K562 treated with DMSO at 1 percent for 48 hours (cell line): ENCODE data around the gene AMY1A. TPM values are rescaled to one million over a fixed set of nuclear protein-coding genes. Genes with fewer than 3 reads are reported as not detected.

Experiments
- total RNA-seq: library from RNA; unstranded; fragments of 300-600 nt; gene quantifications from 2 replicates; pipeline ENCODE4 v1.2.3, GENCODE V29; 2022; ENCODE audit warnings: low replicate concordance; ENCODE audit errors: extremely low read depth

AMY1A gene
- not detected in 2 replicates for total RNA-seq

DNA sequence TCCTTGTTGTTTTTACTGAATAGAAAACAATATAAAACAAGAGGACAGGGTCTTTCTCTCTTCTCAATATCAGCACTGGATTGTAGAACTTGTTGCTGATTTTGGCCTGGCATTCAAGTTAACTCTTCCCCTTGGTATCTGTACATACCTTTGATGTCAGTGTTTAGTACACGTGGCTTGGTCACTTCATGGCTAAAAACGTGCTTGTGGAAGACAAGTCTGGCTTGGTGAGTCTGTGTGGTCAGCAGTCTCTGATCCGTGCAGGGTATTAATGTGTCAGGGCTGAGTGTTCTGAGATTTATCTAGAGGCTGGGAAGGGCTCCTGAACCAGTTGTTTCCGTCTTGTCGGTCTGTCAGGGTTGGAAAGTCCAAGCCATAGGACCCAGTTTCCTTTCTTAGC, at the start of gene AMY1A:
Gene AMY1A, plus strand, starts transcription at position 301 of the 400 bp plus-strand sequence. CDS start 571 bp downstream, outside the sequence.

DNA sequence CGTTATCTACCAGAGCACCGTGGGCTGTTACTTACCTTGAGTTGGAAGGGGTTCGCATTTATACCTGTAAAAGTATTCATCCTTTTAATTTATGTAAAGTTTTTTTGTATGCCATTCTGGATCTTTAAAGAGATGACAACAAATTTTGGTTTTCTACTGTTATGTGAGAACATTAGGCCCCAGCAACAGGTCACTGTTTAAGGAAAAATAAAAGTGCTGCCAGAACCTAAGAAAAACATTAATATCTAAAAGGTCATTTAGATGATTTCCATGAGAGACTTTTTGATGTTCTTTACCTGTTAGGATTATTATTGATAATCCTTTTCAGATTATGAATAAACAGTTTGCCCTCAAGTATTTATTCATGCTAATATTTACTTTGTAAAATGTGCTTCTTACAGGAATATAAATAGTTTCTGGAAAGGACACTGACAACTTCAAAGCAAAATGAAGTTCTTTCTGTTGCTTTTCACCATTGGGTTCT, 38.5 kb upstream of the AMY1A start, which contains the start of gene AMY2A:
Gene AMY2A, plus strand, starts transcription at position 434 of the 484 bp plus-strand sequence. Its CDS starts 14 bp downstream, at position 448.

DNA sequence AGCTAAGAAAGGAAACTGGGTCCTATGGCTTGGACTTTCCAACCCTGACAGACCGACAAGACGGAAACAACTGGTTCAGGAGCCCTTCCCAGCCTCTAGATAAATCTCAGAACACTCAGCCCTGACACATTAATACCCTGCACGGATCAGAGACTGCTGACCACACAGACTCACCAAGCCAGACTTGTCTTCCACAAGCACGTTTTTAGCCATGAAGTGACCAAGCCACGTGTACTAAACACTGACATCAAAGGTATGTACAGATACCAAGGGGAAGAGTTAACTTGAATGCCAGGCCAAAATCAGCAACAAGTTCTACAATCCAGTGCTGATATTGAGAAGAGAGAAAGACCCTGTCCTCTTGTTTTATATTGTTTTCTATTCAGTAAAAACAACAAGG, 40.5 kb downstream of the AMY1A start, which contains the start of gene AMY1B:
Gene AMY1B, minus strand, starts transcription at position 101 of the 400 bp plus-strand sequence. CDS start 571 bp downstream, outside the sequence.

Other genes with a start within 250 kb of the AMY1A start
- not detected in 2 replicates for gene RNPC3, start 130.1 kb upstream of the AMY1A start, total RNA-seq
- not detected in 2 replicates for gene AMY2B, start 84.2 kb upstream of the AMY1A start, total RNA-seq
- gene AMY2A, start 38.3 kb upstream of the AMY1A start, total RNA-seq, result not detected in 2 replicates
- not detected in 2 replicates for gene AMY1B, start 40.5 kb downstream of the AMY1A start, total RNA-seq
- gene AMY1C, start 94.1 kb downstream of the AMY1A start, total RNA-seq, result not detected in 2 replicates